GM12878 (cell line): ENCODE measurements around the gene C9orf78. TPM values are rescaled to one million over a fixed set of nuclear protein-coding genes. Genes with fewer than 3 reads are reported as not detected.

Experiments
- ATAC-seq: fragments of 200-7000 bp; cut with Tn5 transposase; 3 replicates; pipeline ENCODE4 v1.9.1; 2020; ENCODE audit warnings: mild to moderate bottlenecking, moderate library complexity
- BruUV-seq: library from RNA; stranded (reverse); fragments of 400-500 nt; replicated peaks from 2 replicates; lab custom pipeline; 2021; lab: Mats Ljungman, UMichigan
- CTCF ChIA-PET: fragments of 300-600 bp; sonication (Branson Sonifier 250); formaldehyde crosslinking; extraction: SDS; loops from one replicate; lab custom pipeline; 2021; ENCODE audit warnings: inconsistent platforms; lab: Yijun Ruan, JAX
- POLR2A ChIA-PET: fragments of 350-600 bp; formaldehyde crosslinking; extraction: SDS; loops from one replicate; lab custom pipeline; 2021; ENCODE audit warnings: inconsistent platforms; lab: Charles Lee
- RAD21 ChIA-PET: fragments of 300-600 bp; sonication (Branson Sonifier 250); formaldehyde crosslinking; loops from one replicate; lab custom pipeline; 2023; ENCODE audit warnings: antibody characterized with exemption; ENCODE audit not compliant: unreplicated experiment; lab: Charles Lee
- SMC1A ChIA-PET: fragments of 300-600 bp; sonication (Branson Sonifier 250); formaldehyde crosslinking; loops from one replicate; lab custom pipeline; 2023; ENCODE audit not compliant: unreplicated experiment, uncharacterized antibody; lab: Charles Lee
- DNase-seq: peaks from one replicate; pipeline ENCODE4 v3.0.0-alpha.2; 2011; ENCODE audit warnings: low read depth, low spot score
- FAIRE-seq: peaks from 3 replicates; lab custom pipeline; 2011; peaks lifted over from hg19 to GRCh38; lab: Jason Lieb, UNC
- H2AFZ ChIP-seq: 2 replicates; pipeline ENCODE4 v1.6.0; 2011; ENCODE audit warnings: low read depth, low read length, control low read depth; ENCODE audit not compliant: control insufficient read depth
- H3K27ac ChIP-seq: 2 replicates; pipeline ENCODE4 v1.5.1; 2011; ENCODE audit warnings: control low read depth; ENCODE audit not compliant: control insufficient read depth, insufficient read depth
- H3K27me3 ChIP-seq, 2 experiments: replicated peaks in 1 of 2; 2 replicates each; pipeline versions ENCODE4 v1.6.0 to v1.6.1; 2011; ENCODE audit warnings: low read length in 1 of 2; ENCODE audit not compliant: control insufficient read depth in 2 of 2, insufficient read depth in 2 of 2
- H3K36me3 ChIP-seq, 2 experiments: 2 replicates each; pipeline ENCODE4 v1.5.1; 2011; ENCODE audit warnings: low read length in 1 of 2; ENCODE audit not compliant: control insufficient read depth in 2 of 2, insufficient read depth in 2 of 2
- H3K4me1 ChIP-seq: 2 replicates; pipeline ENCODE4 v1.6.1; 2011; ENCODE audit warnings: mild to moderate bottlenecking, low read length, moderate library complexity, mixed read lengths; ENCODE audit not compliant: control insufficient read depth, insufficient read depth
- H3K4me2 ChIP-seq: 2 replicates; pipeline ENCODE4 v1.6.0; 2011; ENCODE audit warnings: control low read depth; ENCODE audit not compliant: control insufficient read depth, insufficient read depth
- H3K4me3 ChIP-seq: fragments of 200-600 bp; sonication (generic); 2 replicates; pipeline ENCODE4 v1.5.1; 2016
- H3K79me2 ChIP-seq: 2 replicates; pipeline ENCODE4 v1.6.0; 2011; ENCODE audit warnings: low read length; ENCODE audit not compliant: control insufficient read depth, insufficient read depth
- H3K9ac ChIP-seq: 2 replicates; pipeline ENCODE4 v1.8.0; 2011; ENCODE audit warnings: low read length, control low read depth, mixed read lengths; ENCODE audit not compliant: control insufficient read depth, insufficient read depth
- H3K9me3 ChIP-seq: replicated peaks from 3 replicates; pipeline ENCODE4 v1.5.1; 2011; ENCODE audit warnings: mild to moderate bottlenecking, low read length; ENCODE audit not compliant: control insufficient read depth, insufficient read depth
- H4K20me1 ChIP-seq: 2 replicates; pipeline ENCODE4 v1.6.0; 2011; ENCODE audit not compliant: control insufficient read depth, insufficient read depth
- CBX5 ChIP-seq: sonication (generic); IDR thresholded peaks from 2 replicates; pipeline ENCODE4 v1.6.1; 2016; ENCODE audit warnings: low read depth, moderate library complexity, mild to moderate bottlenecking, inconsistent platforms
- CUX1 ChIP-seq: IDR thresholded peaks from 2 replicates; pipeline ENCODE4 v1.6.1; 2012; ENCODE audit warnings: improper control_type of control experiment, low read depth, low read length; ENCODE audit not compliant: insufficient replicate concordance
- MAX ChIP-seq: IDR thresholded peaks from 2 replicates; pipeline ENCODE4 v1.6.1; 2012; ENCODE audit warnings: low read depth, low read length, improper control_type of control experiment
- MLLT1 ChIP-seq: fragments of 450-650 bp; IDR thresholded peaks from 2 replicates; pipeline ENCODE4 v1.6.1; 2016; ENCODE audit warnings: mild to moderate bottlenecking
- NKRF ChIP-seq: fragments of 450-650 bp; conservative IDR thresholded peaks from 2 replicates; pipeline ENCODE4 v1.6.1; 2017; ENCODE audit warnings: mild to moderate bottlenecking, moderate library complexity
- RFX5 ChIP-seq: IDR thresholded peaks from 2 replicates; pipeline ENCODE4 v1.6.1; 2011; ENCODE audit warnings: low read depth, low read length, improper control_type of control experiment
- SP1 ChIP-seq: IDR thresholded peaks from one replicate; pipeline ENCODE4 v1.6.1; 2011; ENCODE audit warnings: low read depth, low read length
- YY1 ChIP-seq: IDR thresholded peaks from 2 replicates; pipeline ENCODE4 v1.6.1; 2011; ENCODE audit warnings: low read depth, mild to moderate bottlenecking, low read length
- ZNF592 ChIP-seq: fragments of 450-650 bp; IDR thresholded peaks from 2 replicates; pipeline ENCODE4 v1.6.1; 2017; ENCODE audit warnings: mild to moderate bottlenecking, moderate library complexity
- WGBS: methylation state at CpG from one replicate; pipeline ENCODE4 v1.1.6; 2016; ENCODE audit warnings: low lambda C conversion rate; ENCODE audit not compliant: insufficient replicate concordance, insufficient coverage; ENCODE audit errors: missing lambda C conversion rate; 5-methylcytosine and 5-hydroxymethylcytosine counted together
- in situ Hi-C: fragments of 300-500 bp; cut with MboI; formaldehyde crosslinking; loops from 9 replicates; pipeline ENCODE4 v1.14.3; 2018; ENCODE audit warnings: mixed read lengths
- intact Hi-C: fragments of 100-400 bp; cut with micrococcal nuclease; formaldehyde crosslinking; loops from one replicate; pipeline ENCODE4 v1.14.2; 2022; ENCODE audit not compliant: unreplicated experiment
- polyA plus RNA-seq, 11 experiments: library from polyadenylated mRNA; depleted of rRNA in 4 of 11; unstranded in 6 of 11; stranded (reverse) in 5 of 11; fragments of >200 nt; fragmentation: Nextera tagmentation in 4 of 11; fragmentation: Illumina TruSeq in 1 of 11; extraction: Ambion mirVana in 4 of 11; extraction: Trizol in 1 of 11; gene quantifications; 1 replicate in 1 of 11; 2 replicates in 10 of 11; pipeline versions ENCODE4 v1.2.1 to v1.2.3, GENCODE V29; 2011 to 2016; ENCODE audit warnings: inconsistent platforms in 2 of 11, missing spikeins in 2 of 11, low read depth in 1 of 11
- total RNA-seq, 4 experiments: library from RNA; depleted of rRNA in 3 of 4; stranded (reverse); fragments of >200 nt in 3 of 4; fragmentation: Illumina TruSeq in 1 of 4; extraction: Trizol in 1 of 4; gene quantifications; 2 replicates each; pipeline versions ENCODE4 v1.2.1 to v1.2.3, GENCODE V29; 2013 to 2021

C9orf78 gene
- total and polyA plus RNA-seq, 10 of the 15 experiments (the other 5 are each of a cell fraction or from before 2014, with no cell fraction given): 23.0 to 60.9 (median 47.5) TPM

- H3K4me2 ChIP-seq: no peak overlapping the region
- in situ Hi-C loops (no loop called here), intact Hi-C loops (no loop called here)
- 40% methylated on average over 11 of the region's 11 CpGs for WGBS
- SMC1A ChIA-PET: no interaction called here
- RAD21 ChIA-PET: no interaction called here
- FAIRE-seq (no peak), ATAC-seq (no peak), DNase-seq (no peak)
- no peak overlapping the region for H3K4me3 ChIP-seq
- H3K27ac ChIP-seq: peak overlapping the region; percentile 48; the same call in 1 of the 2 replicates
- no peaks in the 10 kb centered on the region for H3K9me3 ChIP-seq
- no peaks in the 10 kb centered on the region for H3K79me2 ChIP-seq
- H3K27me3 ChIP-seq: no peaks in the 10 kb centered on the region
- CTCF ChIA-PET: interaction anchor here (0.7 kb wide), 1 partner anchor 381 kb away, joined by 3 read pairs; no protein-coding TSS in a partner anchor
- H3K36me3 ChIP-seq: peaks cover 0 to 2% of the 10 kb centered on the region in 2 experiments; a peak in 3 of 4 replicates
- no peak overlapping the region for H2AFZ ChIP-seq
- H4K20me1 ChIP-seq: no peaks in the 10 kb centered on the region
- BruUV-seq: no TSS peak
- H3K9ac ChIP-seq: no peak overlapping the region
- peaks cover 5% of the 10 kb centered on the region for H3K4me1 ChIP-seq
- POLR2A ChIA-PET: interaction anchor here (0.7 kb wide), 1 partner anchor 93 kb away, joined by 3 read pairs; no protein-coding TSS in a partner anchor
- TF ChIP-seq ZNF592 (no peak), MAX (no peak), SP1 (no peak), YY1 (no peak), MLLT1 (no peak), RFX5 (no peak), CBX5 (no peak), NKRF (no peak), CUX1 (no peak)
Measured at GRCh38 chr9:129864991-129865647, 30.0 kb upstream of the C9orf78 start.
